ENCODE data around the gene SOHLH1.

Gene SOHLH1

GRCh38 chr9:135729480-135729879, 30.2 kb upstream of the SOHLH1 start:
- no peak for TF ChIP-seq CTCF (IDR thresholded peaks at IDR 0.05; ENCODE audit: extremely low read depth, insufficient read depth, missing control alignments)

GRCh38 chr9:135728436-135729110, 29.3 kb upstream of the SOHLH1 start:
- in situ Hi-C loops (cut with MboI; ENCODE audit: low pct_unique_long_range_greater_than_20kb, low sequenced_read_pairs, unreplicated experiment): no loop called here
- TF ChIP-seq CTCF (IDR thresholded peaks at IDR 0.05; ENCODE audit: extremely low read depth, insufficient read depth, missing control alignments): no peak
- DNase-seq (ENCODE audit: low spot score): no peak

More at GRCh38 chr9:135729480-135729879, 30.2 kb upstream of the SOHLH1 start:
- in situ Hi-C loops (cut with MboI; ENCODE audit: low pct_unique_long_range_greater_than_20kb, low sequenced_read_pairs, unreplicated experiment): no loop called here
- no peak for DNase-seq (ENCODE audit: low spot score)

GRCh38 chr9:135727257-135727875, 28.1 kb upstream of the SOHLH1 start:
- TF ChIP-seq CTCF (IDR thresholded peaks at IDR 0.05; ENCODE audit: extremely low read depth, insufficient read depth, missing control alignments): no peak
- DNase-seq (ENCODE audit: low spot score): no peak
- in situ Hi-C loops (cut with MboI; ENCODE audit: low pct_unique_long_range_greater_than_20kb, low sequenced_read_pairs, unreplicated experiment): no loop called here

- DNase-seq (ENCODE audit: low spot score): no peak
- no peak for TF ChIP-seq CTCF (IDR thresholded peaks at IDR 0.05; ENCODE audit: extremely low read depth, insufficient read depth, missing control alignments)
- in situ Hi-C loops (cut with MboI; ENCODE audit: low pct_unique_long_range_greater_than_20kb, low sequenced_read_pairs, unreplicated experiment): no loop called here
Observed at GRCh38 chr9:135726138-135726853, 27.0 kb upstream of the SOHLH1 start.

GRCh38 chr9:135724186-135724787, 25.0 kb upstream of the SOHLH1 start:
- DNase-seq (ENCODE audit: low spot score): no peak
- no peak for TF ChIP-seq CTCF (IDR thresholded peaks at IDR 0.05; ENCODE audit: extremely low read depth, insufficient read depth, missing control alignments)
- in situ Hi-C loops (cut with MboI; ENCODE audit: low pct_unique_long_range_greater_than_20kb, low sequenced_read_pairs, unreplicated experiment): no loop called here

GRCh38 chr9:135722365-135722764, 23.1 kb upstream of the SOHLH1 start:
- no peak for TF ChIP-seq CTCF (IDR thresholded peaks at IDR 0.05; ENCODE audit: extremely low read depth, insufficient read depth, missing control alignments)
- in situ Hi-C loops (cut with MboI; ENCODE audit: low pct_unique_long_range_greater_than_20kb, low sequenced_read_pairs, unreplicated experiment): no loop called here
- no peak for DNase-seq (ENCODE audit: low spot score)
